GM12878 (cell line): Measurements from ENCODE around the gene AMH. TPM values are rescaled to one million over a fixed set of nuclear protein-coding genes. Genes with fewer than 3 reads are reported as not detected.
A peak's percentile ranks its signal among the peaks of the same experiment; 100 is the strongest.

Experiments
- ASH2L ChIP-seq: fragments of 300-600, 200-600 bp; sonication (generic); IDR thresholded peaks from 2 replicates; pipeline ENCODE4 v1.6.1; 2017; ENCODE audit warnings: low read depth, mild to moderate bottlenecking, borderline replicate concordance
- HDGF ChIP-seq: fragments of 450-650 bp; IDR thresholded peaks from 2 replicates; pipeline ENCODE4 v1.6.1; 2016; ENCODE audit warnings: antibody characterized with exemption
- IKZF1 ChIP-seq: fragments of 450-650 bp; conservative IDR thresholded peaks from 2 replicates; pipeline ENCODE4 v1.6.1; 2017; ENCODE audit warnings: antibody characterized with exemption, mild to moderate bottlenecking
- IRF4 ChIP-seq: IDR thresholded peaks from 2 replicates; pipeline ENCODE4 v1.6.1; 2011; ENCODE audit warnings: low read depth, low read length
- JUND ChIP-seq: IDR thresholded peaks from 2 replicates; pipeline ENCODE4 v1.6.1; 2012; ENCODE audit warnings: low read depth, mild to moderate bottlenecking, low read length, improper control_type of control experiment, moderate library complexity
- PAX5 ChIP-seq: IDR thresholded peaks from 2 replicates; pipeline ENCODE4 v1.6.1; 2011; ENCODE audit warnings: low read depth, low read length, borderline replicate concordance
- PAX8 ChIP-seq: fragments of 450-650 bp; IDR thresholded peaks from 2 replicates; pipeline ENCODE4 v1.6.1; 2017; ENCODE audit warnings: mild to moderate bottlenecking, moderate library complexity
- RELA ChIP-seq: fragments of 450-650 bp; IDR thresholded peaks from 2 replicates; pipeline ENCODE4 v1.8.0; 2014; ENCODE audit warnings: borderline replicate concordance; ENCODE audit not compliant: partially characterized antibody
- SUPT20H ChIP-seq: IDR thresholded peaks from 2 replicates; pipeline ENCODE4 v1.6.1; 2011; ENCODE audit warnings: low read depth, mild to moderate bottlenecking, low read length, moderate library complexity, borderline replicate concordance; ENCODE audit not compliant: control insufficient read depth
- YY1 ChIP-seq: IDR thresholded peaks from 2 replicates; pipeline ENCODE4 v1.6.1; 2011; ENCODE audit warnings: low read depth, mild to moderate bottlenecking, low read length
- ZZZ3 ChIP-seq: IDR thresholded peaks from 2 replicates; pipeline ENCODE4 v1.6.1; 2011; ENCODE audit warnings: low read depth; ENCODE audit not compliant: control insufficient read depth, insufficient read length
- polyA plus RNA-seq, 11 experiments: library from polyadenylated mRNA; depleted of rRNA in 4 of 11; unstranded in 6 of 11; stranded (reverse) in 5 of 11; fragments of >200 nt; fragmentation: Nextera tagmentation in 4 of 11; fragmentation: Illumina TruSeq in 1 of 11; extraction: Ambion mirVana in 4 of 11; extraction: Trizol in 1 of 11; gene quantifications; 1 replicate in 1 of 11; 2 replicates in 10 of 11; pipeline versions ENCODE4 v1.2.1 to v1.2.3, GENCODE V29; 2011 to 2016; ENCODE audit warnings: inconsistent platforms in 2 of 11, missing spikeins in 2 of 11, low read depth in 1 of 11
- total RNA-seq, 4 experiments: library from RNA; depleted of rRNA in 3 of 4; stranded (reverse); fragments of >200 nt in 3 of 4; fragmentation: Illumina TruSeq in 1 of 4; extraction: Trizol in 1 of 4; gene quantifications; 2 replicates each; pipeline versions ENCODE4 v1.2.1 to v1.2.3, GENCODE V29; 2013 to 2021
- TF ChIP-seq, protein P1 (sequence below): fragments of 450-650 bp; IDR thresholded peaks from 2 replicates; pipeline ENCODE4 v1.6.1; 2017; ENCODE audit warnings: mild to moderate bottlenecking, low read depth, inconsistent platforms; ENCODE audit not compliant: poor library complexity, severe bottlenecking
- TF ChIP-seq, protein P2 (sequence below): IDR thresholded peaks from 2 replicates; pipeline ENCODE4 v1.6.1; 2011; ENCODE audit warnings: borderline replicate concordance, low read depth, mild to moderate bottlenecking, moderate library complexity, mixed read lengths, low read length; ENCODE audit not compliant: insufficient read depth; ENCODE audit errors: extremely low read length
- TF ChIP-seq, protein P3 (sequence below): fragments of 450-650 bp; IDR thresholded peaks from 2 replicates; pipeline ENCODE4 v1.6.1; 2018; ENCODE audit warnings: borderline replicate concordance, mild to moderate bottlenecking; ENCODE audit not compliant: partially characterized antibody
- TF ChIP-seq, protein P4 (sequence below): fragments of 150-350 bp; IDR thresholded peaks from 2 replicates; pipeline ENCODE4 v1.6.1; 2016; ENCODE audit warnings: low read depth, low read length
- TF ChIP-seq, protein P5 (sequence below): fragments of 450-650 bp; IDR thresholded peaks from 2 replicates; pipeline ENCODE4 v1.6.1; 2017; ENCODE audit warnings: mild to moderate bottlenecking

The AMH gene
- total and polyA plus RNA-seq, 10 of the 15 experiments (the other 5 are each of a cell fraction or from before 2014, with no cell fraction given): 0.17 to 3.5 (median 0.81) TPM; not detected in 4

DNA sequence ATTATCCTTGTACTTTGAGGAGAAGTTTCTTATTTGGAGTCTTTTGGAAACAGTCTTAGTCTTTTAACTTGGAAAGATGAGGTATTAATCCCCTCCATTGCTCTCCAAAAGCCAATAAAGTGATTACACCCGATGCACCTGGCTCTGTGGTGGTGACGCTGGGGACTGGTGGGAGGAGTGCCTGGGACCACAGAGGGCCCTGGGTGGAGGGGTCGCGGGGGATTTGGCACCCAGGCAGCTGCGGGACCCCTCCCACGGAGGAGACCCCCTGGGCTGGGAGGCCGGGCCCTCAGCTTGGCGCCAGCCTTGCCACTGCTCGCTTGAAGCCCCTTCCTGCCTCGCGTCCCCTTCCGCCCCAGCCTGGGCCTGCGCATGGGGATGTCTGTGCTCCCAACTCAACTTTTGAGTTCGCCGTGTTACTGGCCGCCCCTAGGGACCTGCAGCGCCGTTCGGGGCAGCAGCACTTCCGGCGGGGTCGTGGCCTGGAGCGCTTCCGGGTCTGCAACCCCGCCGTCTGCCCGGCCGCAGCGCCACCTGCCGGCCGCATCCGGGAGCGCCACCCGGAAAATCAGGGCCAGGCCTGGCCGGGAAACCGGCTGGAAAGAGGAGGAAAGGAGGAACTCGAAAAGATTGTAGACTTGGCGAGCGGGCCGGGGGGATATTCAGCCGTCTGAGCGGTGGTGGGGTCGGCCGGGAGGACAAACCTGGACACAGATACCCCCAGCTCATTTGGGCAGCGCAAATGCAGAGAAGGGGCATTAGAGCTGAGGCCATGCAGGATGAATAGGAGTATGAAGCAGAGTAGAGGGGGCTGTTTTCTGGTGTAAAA, 24.4 kb downstream of the AMH start (continued):
- TF ChIP-seq, protein P1, sequence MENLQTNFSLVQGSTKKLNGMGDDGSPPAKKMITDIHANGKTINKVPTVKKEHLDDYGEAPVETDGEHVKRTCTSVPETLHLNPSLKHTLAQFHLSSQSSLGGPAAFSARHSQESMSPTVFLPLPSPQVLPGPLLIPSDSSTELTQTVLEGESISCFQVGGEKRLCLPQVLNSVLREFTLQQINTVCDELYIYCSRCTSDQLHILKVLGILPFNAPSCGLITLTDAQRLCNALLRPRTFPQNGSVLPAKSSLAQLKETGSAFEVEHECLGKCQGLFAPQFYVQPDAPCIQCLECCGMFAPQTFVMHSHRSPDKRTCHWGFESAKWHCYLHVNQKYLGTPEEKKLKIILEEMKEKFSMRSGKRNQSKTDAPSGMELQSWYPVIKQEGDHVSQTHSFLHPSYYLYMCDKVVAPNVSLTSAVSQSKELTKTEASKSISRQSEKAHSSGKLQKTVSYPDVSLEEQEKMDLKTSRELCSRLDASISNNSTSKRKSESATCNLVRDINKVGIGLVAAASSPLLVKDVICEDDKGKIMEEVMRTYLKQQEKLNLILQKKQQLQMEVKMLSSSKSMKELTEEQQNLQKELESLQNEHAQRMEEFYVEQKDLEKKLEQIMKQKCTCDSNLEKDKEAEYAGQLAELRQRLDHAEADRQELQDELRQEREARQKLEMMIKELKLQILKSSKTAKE: no peak
- TF ChIP-seq JUND (no peak), IRF4 (no peak), ZZZ3 (no peak), IKZF1 (peak; percentile 91), SUPT20H (no peak), RELA (peak; percentile 60), PAX8 (no peak), HDGF (peak; percentile 86), YY1 (peak; percentile 84), PAX5 (peak; percentile 43; the same call in 1 of the 2 replicates), ASH2L (no peak)
- TF ChIP-seq, protein P2, sequence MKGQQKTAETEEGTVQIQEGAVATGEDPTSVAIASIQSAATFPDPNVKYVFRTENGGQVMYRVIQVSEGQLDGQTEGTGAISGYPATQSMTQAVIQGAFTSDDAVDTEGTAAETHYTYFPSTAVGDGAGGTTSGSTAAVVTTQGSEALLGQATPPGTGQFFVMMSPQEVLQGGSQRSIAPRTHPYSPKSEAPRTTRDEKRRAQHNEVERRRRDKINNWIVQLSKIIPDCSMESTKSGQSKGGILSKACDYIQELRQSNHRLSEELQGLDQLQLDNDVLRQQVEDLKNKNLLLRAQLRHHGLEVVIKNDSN: no peak
- TF ChIP-seq, protein P3, sequence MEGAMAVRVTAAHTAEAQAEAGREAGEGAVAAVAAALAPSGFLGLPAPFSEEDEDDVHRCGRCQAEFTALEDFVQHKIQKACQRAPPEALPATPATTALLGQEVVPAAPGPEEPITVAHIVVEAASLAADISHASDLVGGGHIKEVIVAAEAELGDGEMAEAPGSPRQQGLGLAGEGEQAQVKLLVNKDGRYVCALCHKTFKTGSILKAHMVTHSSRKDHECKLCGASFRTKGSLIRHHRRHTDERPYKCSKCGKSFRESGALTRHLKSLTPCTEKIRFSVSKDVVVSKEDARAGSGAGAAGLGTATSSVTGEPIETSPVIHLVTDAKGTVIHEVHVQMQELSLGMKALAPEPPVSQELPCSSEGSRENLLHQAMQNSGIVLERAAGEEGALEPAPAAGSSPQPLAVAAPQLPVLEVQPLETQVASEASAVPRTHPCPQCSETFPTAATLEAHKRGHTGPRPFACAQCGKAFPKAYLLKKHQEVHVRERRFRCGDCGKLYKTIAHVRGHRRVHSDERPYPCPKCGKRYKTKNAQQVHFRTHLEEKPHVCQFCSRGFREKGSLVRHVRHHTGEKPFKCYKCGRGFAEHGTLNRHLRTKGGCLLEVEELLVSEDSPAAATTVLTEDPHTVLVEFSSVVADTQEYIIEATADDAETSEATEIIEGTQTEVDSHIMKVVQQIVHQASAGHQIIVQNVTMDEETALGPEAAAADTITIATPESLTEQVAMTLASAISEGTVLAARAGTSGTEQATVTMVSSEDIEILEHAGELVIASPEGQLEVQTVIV: no peak
- TF ChIP-seq, protein P4, sequence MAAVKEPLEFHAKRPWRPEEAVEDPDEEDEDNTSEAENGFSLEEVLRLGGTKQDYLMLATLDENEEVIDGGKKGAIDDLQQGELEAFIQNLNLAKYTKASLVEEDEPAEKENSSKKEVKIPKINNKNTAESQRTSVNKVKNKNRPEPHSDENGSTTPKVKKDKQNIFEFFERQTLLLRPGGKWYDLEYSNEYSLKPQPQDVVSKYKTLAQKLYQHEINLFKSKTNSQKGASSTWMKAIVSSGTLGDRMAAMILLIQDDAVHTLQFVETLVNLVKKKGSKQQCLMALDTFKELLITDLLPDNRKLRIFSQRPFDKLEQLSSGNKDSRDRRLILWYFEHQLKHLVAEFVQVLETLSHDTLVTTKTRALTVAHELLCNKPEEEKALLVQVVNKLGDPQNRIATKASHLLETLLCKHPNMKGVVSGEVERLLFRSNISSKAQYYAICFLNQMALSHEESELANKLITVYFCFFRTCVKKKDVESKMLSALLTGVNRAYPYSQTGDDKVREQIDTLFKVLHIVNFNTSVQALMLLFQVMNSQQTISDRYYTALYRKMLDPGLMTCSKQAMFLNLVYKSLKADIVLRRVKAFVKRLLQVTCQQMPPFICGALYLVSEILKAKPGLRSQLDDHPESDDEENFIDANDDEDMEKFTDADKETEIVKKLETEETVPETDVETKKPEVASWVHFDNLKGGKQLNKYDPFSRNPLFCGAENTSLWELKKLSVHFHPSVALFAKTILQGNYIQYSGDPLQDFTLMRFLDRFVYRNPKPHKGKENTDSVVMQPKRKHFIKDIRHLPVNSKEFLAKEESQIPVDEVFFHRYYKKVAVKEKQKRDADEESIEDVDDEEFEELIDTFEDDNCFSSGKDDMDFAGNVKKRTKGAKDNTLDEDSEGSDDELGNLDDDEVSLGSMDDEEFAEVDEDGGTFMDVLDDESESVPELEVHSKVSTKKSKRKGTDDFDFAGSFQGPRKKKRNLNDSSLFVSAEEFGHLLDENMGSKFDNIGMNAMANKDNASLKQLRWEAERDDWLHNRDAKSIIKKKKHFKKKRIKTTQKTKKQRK: no peak
- TF ChIP-seq, protein P5, sequence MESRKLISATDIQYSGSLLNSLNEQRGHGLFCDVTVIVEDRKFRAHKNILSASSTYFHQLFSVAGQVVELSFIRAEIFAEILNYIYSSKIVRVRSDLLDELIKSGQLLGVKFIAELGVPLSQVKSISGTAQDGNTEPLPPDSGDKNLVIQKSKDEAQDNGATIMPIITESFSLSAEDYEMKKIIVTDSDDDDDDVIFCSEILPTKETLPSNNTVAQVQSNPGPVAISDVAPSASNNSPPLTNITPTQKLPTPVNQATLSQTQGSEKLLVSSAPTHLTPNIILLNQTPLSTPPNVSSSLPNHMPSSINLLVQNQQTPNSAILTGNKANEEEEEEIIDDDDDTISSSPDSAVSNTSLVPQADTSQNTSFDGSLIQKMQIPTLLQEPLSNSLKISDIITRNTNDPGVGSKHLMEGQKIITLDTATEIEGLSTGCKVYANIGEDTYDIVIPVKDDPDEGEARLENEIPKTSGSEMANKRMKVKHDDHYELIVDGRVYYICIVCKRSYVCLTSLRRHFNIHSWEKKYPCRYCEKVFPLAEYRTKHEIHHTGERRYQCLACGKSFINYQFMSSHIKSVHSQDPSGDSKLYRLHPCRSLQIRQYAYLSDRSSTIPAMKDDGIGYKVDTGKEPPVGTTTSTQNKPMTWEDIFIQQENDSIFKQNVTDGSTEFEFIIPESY: no peak
